HUES48 (cell line): ENCODE measurements around the gene NCK2.

Experiments
- H3K27ac ChIP-seq: one replicate; pipeline ENCODE4 v1.7.0; 2013; ENCODE audit warnings: low read depth, low read length, inconsistent platforms
- H3K27me3 ChIP-seq: 2 replicates; pipeline ENCODE4 v1.6.1; 2013; ENCODE audit warnings: mild to moderate bottlenecking, low read length; ENCODE audit not compliant: control insufficient read depth, insufficient read depth
- H3K36me3 ChIP-seq: 2 replicates; pipeline ENCODE4 v1.6.1; 2013; ENCODE audit warnings: low read length; ENCODE audit not compliant: control insufficient read depth, insufficient read depth
- H3K4me1 ChIP-seq: 2 replicates; pipeline ENCODE4 v1.6.1; 2013; ENCODE audit warnings: mild to moderate bottlenecking, low read length; ENCODE audit not compliant: control insufficient read depth, insufficient read depth
- H3K4me3 ChIP-seq: 2 replicates; pipeline ENCODE4 v1.5.1; 2013; ENCODE audit warnings: mild to moderate bottlenecking, low read depth, low read length
- H3K9ac ChIP-seq: 2 replicates; pipeline ENCODE4 v1.6.1; 2013; ENCODE audit warnings: mild to moderate bottlenecking, low read depth, low read length, moderate library complexity
- H3K9me3 ChIP-seq: 2 replicates; pipeline ENCODE4 v1.6.1; 2013; ENCODE audit warnings: low read length; ENCODE audit not compliant: control insufficient read depth, insufficient read depth

NCK2 gene

GRCh38 chr2:105721991-105722511 is 22.7 kb upstream of the NCK2 start:
- Histone ChIP-seq H3K9ac (no peak overlapping the region), H3K4me1 (no peaks in the 10 kb centered on the region), H3K36me3 (no peaks in the 10 kb centered on the region), H3K9me3 (no peaks in the 10 kb centered on the region), H3K27me3 (no peaks in the 10 kb centered on the region), H3K4me3 (no peak overlapping the region), H3K27ac (no peak overlapping the region)

- Histone ChIP-seq H3K9ac (no peak overlapping the region), H3K27me3 (no peaks in the 10 kb centered on the region), H3K4me1 (no peaks in the 10 kb centered on the region), H3K36me3 (no peaks in the 10 kb centered on the region), H3K9me3 (no peaks in the 10 kb centered on the region), H3K27ac (no peak overlapping the region), H3K4me3 (no peak overlapping the region)
Measured at GRCh38 chr2:105722726-105723297, 21.9 kb upstream of the NCK2 start.

GRCh38 chr2:105723431-105723830 is 21.3 kb upstream of the NCK2 start:
- Histone ChIP-seq H3K9me3 (no peaks in the 10 kb centered on the region), H3K27me3 (no peaks in the 10 kb centered on the region), H3K27ac (no peak overlapping the region), H3K9ac (no peak overlapping the region), H3K36me3 (no peaks in the 10 kb centered on the region), H3K4me3 (no peak overlapping the region), H3K4me1 (no peaks in the 10 kb centered on the region)

- Histone ChIP-seq H3K4me1 (no peaks in the 10 kb centered on the region), H3K36me3 (no peaks in the 10 kb centered on the region), H3K9me3 (no peaks in the 10 kb centered on the region), H3K9ac (no peak overlapping the region), H3K4me3 (no peak overlapping the region), H3K27me3 (no peaks in the 10 kb centered on the region), H3K27ac (no peak overlapping the region)
Measured at GRCh38 chr2:105725388-105725787, 19.3 kb upstream of the NCK2 start.

GRCh38 chr2:105730170-105730569 is 14.5 kb upstream of the NCK2 start:
- Histone ChIP-seq H3K36me3 (no peaks in the 10 kb centered on the region), H3K4me3 (no peak overlapping the region), H3K27ac (no peak overlapping the region), H3K27me3 (no peaks in the 10 kb centered on the region), H3K4me1 (no peaks in the 10 kb centered on the region), H3K9me3 (no peaks in the 10 kb centered on the region), H3K9ac (no peak overlapping the region)

GRCh38 chr2:105731511-105731910 is 13.2 kb upstream of the NCK2 start:
- no peak overlapping the region for H3K9ac ChIP-seq
- no peaks in the 10 kb centered on the region for H3K27me3 ChIP-seq
- H3K27ac ChIP-seq: no peak overlapping the region
- H3K4me1 ChIP-seq: no peaks in the 10 kb centered on the region
- H3K36me3 ChIP-seq: no peaks in the 10 kb centered on the region
- no peak overlapping the region for H3K4me3 ChIP-seq
- no peaks in the 10 kb centered on the region for H3K9me3 ChIP-seq

GRCh38 chr2:105732101-105732500 is 12.6 kb upstream of the NCK2 start:
- H3K4me1 ChIP-seq: no peaks in the 10 kb centered on the region
- no peak overlapping the region for H3K4me3 ChIP-seq

GRCh38 chr2:105732955-105733607 is 11.6 kb upstream of the NCK2 start:
- Histone ChIP-seq H3K4me3 (no peak overlapping the region), H3K36me3 (no peaks in the 10 kb centered on the region), H3K9me3 (no peaks in the 10 kb centered on the region), H3K9ac (no peak overlapping the region), H3K27me3 (no peaks in the 10 kb centered on the region), H3K4me1 (no peaks in the 10 kb centered on the region), H3K27ac (no peak overlapping the region)

More at GRCh38 chr2:105732101-105732500, 12.6 kb upstream of the NCK2 start:
- Histone ChIP-seq H3K27me3 (no peaks in the 10 kb centered on the region), H3K36me3 (no peaks in the 10 kb centered on the region), H3K9ac (no peak overlapping the region), H3K27ac (no peak overlapping the region), H3K9me3 (no peaks in the 10 kb centered on the region)

- no peaks in the 10 kb centered on the region for H3K4me1 ChIP-seq
Measured at GRCh38 chr2:105733875-105734274, 10.8 kb upstream of the NCK2 start.

GRCh38 chr2:105734762-105735538 is 9.8 kb upstream of the NCK2 start:
- Histone ChIP-seq H3K4me3 (no peak overlapping the region), H3K4me1 (no peaks in the 10 kb centered on the region), H3K36me3 (no peaks in the 10 kb centered on the region), H3K9me3 (no peaks in the 10 kb centered on the region), H3K27ac (no peak overlapping the region), H3K27me3 (no peaks in the 10 kb centered on the region), H3K9ac (no peak overlapping the region)

More at GRCh38 chr2:105733875-105734274, 10.8 kb upstream of the NCK2 start:
- Histone ChIP-seq H3K9ac (no peak overlapping the region), H3K36me3 (no peaks in the 10 kb centered on the region), H3K27me3 (no peaks in the 10 kb centered on the region), H3K4me3 (no peak overlapping the region), H3K27ac (no peak overlapping the region), H3K9me3 (no peaks in the 10 kb centered on the region)

GRCh38 chr2:105736145-105736544 is 8.6 kb upstream of the NCK2 start:
- H3K27ac ChIP-seq: no peak overlapping the region
- H3K4me3 ChIP-seq: no peak overlapping the region
- H3K9ac ChIP-seq: no peak overlapping the region
- no peaks in the 10 kb centered on the region for H3K9me3 ChIP-seq
- H3K36me3 ChIP-seq: no peaks in the 10 kb centered on the region
- H3K27me3 ChIP-seq: no peaks in the 10 kb centered on the region
- no peaks in the 10 kb centered on the region for H3K4me1 ChIP-seq
